Natural killer cell (primary cell): ENCODE results near the gene ARL4D. TPM values are rescaled to one million over a fixed set of nuclear protein-coding genes. Genes with fewer than 3 reads are reported as not detected.

Source experiments
- ATAC-seq, 3 donors: fragments of 150-1000 bp in 2 of 3; fragments of 200-7000 bp in 1 of 3; cut with Tn5 transposase; 1 replicate in 1 of 3; 2 replicates in 2 of 3; pipeline ENCODE4 v1.10.0; 2021; ENCODE audit warnings: mild to moderate bottlenecking in 2 of 3, moderate library complexity in 2 of 3
- DNase-seq, 2 donors: peaks; one replicate each; pipeline versions ENCODE4 v3.0.0 to v3.0.0-alpha.2; 2013 to 2021; ENCODE audit warnings: mixed read lengths in 1 of 2
- H3K27ac ChIP-seq: one replicate; pipeline ENCODE4 v1.5.1; 2013; ENCODE audit warnings: mild to moderate bottlenecking, low read length
- H3K27me3 ChIP-seq: one replicate; pipeline ENCODE4 v1.6.1; 2013; ENCODE audit warnings: low read length; ENCODE audit not compliant: control insufficient read depth, insufficient read depth
- H3K36me3 ChIP-seq: one replicate; pipeline ENCODE4 v1.6.1; 2013; ENCODE audit warnings: low read length; ENCODE audit not compliant: control insufficient read depth, insufficient read depth
- H3K4me1 ChIP-seq: one replicate; pipeline ENCODE4 v1.6.1; 2013; ENCODE audit warnings: low read length; ENCODE audit not compliant: control insufficient read depth, insufficient read depth
- H3K4me3 ChIP-seq: one replicate; pipeline ENCODE4 v1.5.1; 2013; ENCODE audit warnings: low read length
- H3K9me3 ChIP-seq: one replicate; pipeline ENCODE4 v1.6.1; 2013; ENCODE audit warnings: low read length; ENCODE audit not compliant: control insufficient read depth, insufficient read depth
- H3K27ac Mint-ChIP-seq, 2 donors: one replicate each; pipeline ENCODE4 v1.8.0; 2022; ENCODE audit warnings: mild to moderate bottlenecking in 2 of 2, mixed read lengths in 2 of 2, moderate library complexity in 1 of 2
- H3K27me3 Mint-ChIP-seq, 2 donors: one replicate each; pipeline ENCODE4 v1.8.0; 2022; ENCODE audit warnings: low read depth in 2 of 2, mixed read lengths in 2 of 2
- H3K36me3 Mint-ChIP-seq: one replicate; pipeline ENCODE4 v1.8.0; 2022; ENCODE audit warnings: mixed read lengths
- H3K4me1 Mint-ChIP-seq, 2 donors: one replicate each; pipeline ENCODE4 v1.8.0; 2022; ENCODE audit warnings: mixed read lengths in 2 of 2
- H3K4me3 Mint-ChIP-seq: one replicate; pipeline ENCODE4 v1.8.0; 2022; ENCODE audit warnings: mild to moderate bottlenecking, moderate library complexity, mixed read lengths
- H3K9me3 Mint-ChIP-seq, 2 donors: one replicate each; pipeline ENCODE4 v1.8.0; 2022; ENCODE audit warnings: mixed read lengths in 2 of 2
- WGBS: methylation state at CpG from one replicate; pipeline ENCODE4 v1.1.7; 2013; ENCODE audit warnings: missing lambda C conversion rate; ENCODE audit not compliant: insufficient coverage; 5-methylcytosine and 5-hydroxymethylcytosine counted together
- intact Hi-C: fragments of 100-400 bp; cut with micrococcal nuclease; formaldehyde crosslinking; loops from one replicate; pipeline ENCODE4 v1.14.2; 2022
- total RNA-seq, 4 donors: library from RNA; stranded (reverse); fragments of 120-200 nt in 1 of 4; gene quantifications; one replicate each; pipeline versions ENCODE4 v1.2.3 to v1.2.4, GENCODE V29; 2013 to 2022
- TF ChIP-seq, protein P1 (sequence below): fragments of 200-600 bp; IDR thresholded peaks from one replicate; pipeline ENCODE4 v1.8.0; 2022; ENCODE audit warnings: antibody characterized with exemption

The ARL4D gene
- total RNA-seq, 3 donors from 2014 or later (not counting 1 experiment from before 2014, with no cell fraction given) = 4.1 to 6.9 (median 5.3) TPM

DNA sequence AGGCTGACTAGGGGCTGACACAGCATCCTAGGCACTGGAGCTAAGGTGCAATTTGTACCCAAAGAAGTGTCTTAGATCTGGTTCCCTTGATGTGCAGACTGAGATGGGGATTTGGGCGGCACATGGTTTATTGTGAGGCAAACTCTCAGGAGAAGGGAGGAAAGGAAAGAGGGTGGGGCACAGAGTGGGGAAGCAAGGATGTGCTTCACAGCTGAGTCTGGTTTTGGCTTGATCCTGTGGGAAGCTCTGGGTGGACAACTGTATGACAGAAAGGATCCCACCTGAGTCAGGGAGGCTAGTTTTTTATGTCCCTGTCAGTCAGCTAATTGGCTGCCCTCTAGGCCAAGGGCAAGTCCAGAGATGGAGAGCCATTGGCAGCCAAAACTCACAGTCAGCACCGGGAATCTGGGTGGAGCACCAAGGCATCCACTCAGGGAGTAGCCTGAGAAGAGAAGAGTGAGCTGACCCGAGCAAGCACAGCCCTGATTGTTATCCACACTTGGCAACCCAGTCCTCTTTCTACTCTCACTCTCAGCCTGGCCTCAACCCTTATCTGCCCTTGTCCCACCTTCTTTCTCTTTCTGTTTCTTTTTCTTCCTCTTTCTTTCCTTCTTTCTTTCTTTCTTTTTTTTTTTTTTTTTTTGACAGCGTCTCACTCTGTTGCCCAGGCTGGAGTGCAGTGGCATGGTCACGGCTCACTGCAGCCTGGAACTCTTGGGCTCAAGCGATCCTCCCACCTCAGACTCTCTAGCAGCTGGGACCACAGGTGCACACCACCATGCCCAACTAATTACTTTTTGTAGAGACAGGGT is 12.0 kb downstream of the ARL4D start:
- WGBS = 84% methylated on average over 5 of the region's 6 CpGs
- DNase-seq (no peak), ATAC-seq (no peak)
- H3K27me3 ChIP-seq = no peaks in the 10 kb centered on the region
- no peak overlapping the region for H3K4me3 ChIP-seq
- peaks cover 12 to 14% of the 10 kb centered on the region in 2 donors for H3K27me3 Mint-ChIP-seq
- intact Hi-C loops = no loop called here
- TF ChIP-seq, protein P1, sequence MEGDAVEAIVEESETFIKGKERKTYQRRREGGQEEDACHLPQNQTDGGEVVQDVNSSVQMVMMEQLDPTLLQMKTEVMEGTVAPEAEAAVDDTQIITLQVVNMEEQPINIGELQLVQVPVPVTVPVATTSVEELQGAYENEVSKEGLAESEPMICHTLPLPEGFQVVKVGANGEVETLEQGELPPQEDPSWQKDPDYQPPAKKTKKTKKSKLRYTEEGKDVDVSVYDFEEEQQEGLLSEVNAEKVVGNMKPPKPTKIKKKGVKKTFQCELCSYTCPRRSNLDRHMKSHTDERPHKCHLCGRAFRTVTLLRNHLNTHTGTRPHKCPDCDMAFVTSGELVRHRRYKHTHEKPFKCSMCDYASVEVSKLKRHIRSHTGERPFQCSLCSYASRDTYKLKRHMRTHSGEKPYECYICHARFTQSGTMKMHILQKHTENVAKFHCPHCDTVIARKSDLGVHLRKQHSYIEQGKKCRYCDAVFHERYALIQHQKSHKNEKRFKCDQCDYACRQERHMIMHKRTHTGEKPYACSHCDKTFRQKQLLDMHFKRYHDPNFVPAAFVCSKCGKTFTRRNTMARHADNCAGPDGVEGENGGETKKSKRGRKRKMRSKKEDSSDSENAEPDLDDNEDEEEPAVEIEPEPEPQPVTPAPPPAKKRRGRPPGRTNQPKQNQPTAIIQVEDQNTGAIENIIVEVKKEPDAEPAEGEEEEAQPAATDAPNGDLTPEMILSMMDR = no peak
- no peak overlapping the region for H3K27ac Mint-ChIP-seq
- no peaks in the 10 kb centered on the region for H3K9me3 ChIP-seq
- no peaks in the 10 kb centered on the region for H3K36me3 Mint-ChIP-seq
- H3K4me1 Mint-ChIP-seq = no peaks in the 10 kb centered on the region
- H3K36me3 ChIP-seq = no peaks in the 10 kb centered on the region
- H3K4me3 Mint-ChIP-seq = no peak overlapping the region
- H3K9me3 Mint-ChIP-seq = no peaks in the 10 kb centered on the region
- no peaks in the 10 kb centered on the region for H3K4me1 ChIP-seq
- H3K27ac ChIP-seq = no peak overlapping the region

DNA sequence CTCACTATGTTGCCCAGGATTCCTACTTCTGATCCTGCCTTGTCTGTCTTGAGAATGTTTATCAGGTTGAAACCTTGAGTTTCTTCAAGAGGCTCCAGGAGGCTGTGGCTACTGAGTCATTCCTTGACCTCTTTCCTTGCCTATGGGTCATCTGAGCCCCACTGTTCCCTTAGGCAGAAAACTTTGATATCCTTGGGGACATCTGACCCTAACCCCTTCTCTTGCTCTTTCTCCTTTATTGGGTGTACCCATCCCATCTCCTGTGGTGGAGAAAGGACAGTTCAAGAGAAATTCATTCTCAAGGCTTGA is 12.5 kb downstream of the ARL4D start:
- intact Hi-C loops = no loop called here
- no peaks in the 10 kb centered on the region for H3K4me1 ChIP-seq
- DNase-seq (no peak), ATAC-seq (no peak)
- H3K36me3 ChIP-seq = no peaks in the 10 kb centered on the region
- Mint-ChIP-seq H3K4me1 (no peaks in the 10 kb centered on the region), H3K4me3 (no peak overlapping the region), H3K27me3 (peaks cover 14 to 17% of the 10 kb centered on the region in 2 donors), H3K9me3 (no peaks in the 10 kb centered on the region), H3K27ac (no peak overlapping the region), H3K36me3 (no peaks in the 10 kb centered on the region)
- H3K27ac ChIP-seq = no peak overlapping the region
- H3K27me3 ChIP-seq = no peaks in the 10 kb centered on the region
- TF ChIP-seq, protein P1 = no peak
- no peaks in the 10 kb centered on the region for H3K9me3 ChIP-seq
- no peak overlapping the region for H3K4me3 ChIP-seq

DNA sequence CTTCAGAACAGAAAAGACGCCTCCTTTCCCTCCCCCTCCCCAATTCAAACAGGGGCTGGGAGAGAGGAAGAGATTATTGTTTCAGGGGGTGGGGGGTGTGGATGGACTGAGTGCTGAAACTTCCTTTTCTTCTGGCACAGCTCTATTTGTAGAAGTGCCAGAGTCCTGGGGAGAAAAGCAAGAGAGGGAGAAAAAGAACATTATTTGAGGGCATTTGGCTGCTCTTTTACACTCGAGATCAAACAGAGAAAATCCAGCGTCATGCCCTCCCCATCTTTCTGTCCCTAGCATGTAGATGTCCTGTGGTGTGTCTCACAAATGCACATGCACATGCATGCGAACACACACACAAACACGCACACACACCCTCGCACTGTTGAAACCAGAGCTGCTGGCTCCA is 13.0 kb downstream of the ARL4D start:
- 21% methylated on average over 2 of the region's 6 CpGs for WGBS
- intact Hi-C loops = no loop called here
- no peak overlapping the region for H3K4me3 ChIP-seq
- no peak overlapping the region for H3K27ac Mint-ChIP-seq
- ATAC-seq (no peak), DNase-seq (no peak)
- H3K27me3 ChIP-seq = no peaks in the 10 kb centered on the region
- no peaks in the 10 kb centered on the region for H3K36me3 ChIP-seq
- H3K9me3 ChIP-seq = no peaks in the 10 kb centered on the region
- peaks cover 18 to 21% of the 10 kb centered on the region in 2 donors for H3K27me3 Mint-ChIP-seq
- TF ChIP-seq, protein P1 = no peak
- H3K4me1 Mint-ChIP-seq = no peaks in the 10 kb centered on the region
- H3K4me1 ChIP-seq = no peaks in the 10 kb centered on the region
- H3K27ac ChIP-seq = no peak overlapping the region
- H3K4me3 Mint-ChIP-seq = no peak overlapping the region
- H3K36me3 Mint-ChIP-seq = no peaks in the 10 kb centered on the region
- H3K9me3 Mint-ChIP-seq = no peaks in the 10 kb centered on the region

DNA sequence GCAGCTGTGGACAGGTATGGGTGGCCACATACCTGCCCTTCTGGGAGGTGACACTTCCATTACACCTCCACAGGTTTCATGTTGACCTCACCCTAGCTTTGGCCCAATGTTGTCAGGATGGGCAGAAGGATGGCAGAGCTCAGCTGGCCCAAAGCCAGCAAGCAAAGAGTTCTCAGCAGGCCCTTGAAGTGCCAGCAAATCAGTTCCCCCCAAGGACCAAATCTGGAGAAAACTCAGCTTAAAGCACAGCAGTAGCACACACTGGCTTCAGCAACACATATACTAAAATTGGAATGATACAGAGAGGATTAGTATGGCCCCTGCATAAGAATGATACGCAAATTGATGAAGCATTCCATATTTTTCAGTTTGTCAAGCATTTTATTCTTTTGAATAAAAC is 13.4 kb downstream of the ARL4D start:
- no peak overlapping the region for H3K27ac ChIP-seq
- no peaks in the 10 kb centered on the region for H3K9me3 ChIP-seq
- no peak overlapping the region for H3K4me3 ChIP-seq
- Mint-ChIP-seq H3K27me3 (peaks cover 21 to 26% of the 10 kb centered on the region in 2 donors), H3K9me3 (no peaks in the 10 kb centered on the region), H3K27ac (no peak overlapping the region), H3K36me3 (no peaks in the 10 kb centered on the region), H3K4me3 (no peak overlapping the region), H3K4me1 (no peaks in the 10 kb centered on the region)
- intact Hi-C loops = no loop called here
- TF ChIP-seq, protein P1 = no peak
- H3K36me3 ChIP-seq = no peaks in the 10 kb centered on the region
- H3K27me3 ChIP-seq = no peaks in the 10 kb centered on the region
- 100% methylated on average over 1 of the region's 1 CpG for WGBS
- DNase-seq = no peak
- H3K4me1 ChIP-seq = no peaks in the 10 kb centered on the region
- no peak for ATAC-seq
